HepG2 (cell line): ENCODE measurements around the gene CKS2. TPM values are rescaled to one million over a fixed set of nuclear protein-coding genes. Genes with fewer than 3 reads are reported as not detected.

Experiments used
- ATAC-seq: fragments of 200-7000 bp; cut with Tn5 transposase; 3 replicates; pipeline ENCODE4 v1.9.1; 2020; ENCODE audit warnings: mild to moderate bottlenecking, moderate library complexity
- Bru-seq: library from RNA; stranded (reverse); fragments of 400-500 nt; gene quantifications from one replicate; lab custom pipeline; 2021; lab: Mats Ljungman, UMichigan
- BruChase-seq, 2 experiments: library from RNA; stranded (reverse); fragments of 400-500 nt; gene quantifications; one replicate each; lab custom pipeline; 2021; lab: Mats Ljungman, UMichigan
- BruUV-seq: library from RNA; stranded (reverse); fragments of 400-500 nt; replicated peaks from 2 replicates; lab custom pipeline; 2021; lab: Mats Ljungman, UMichigan
- CTCF ChIA-PET: fragments of 300-600 bp; formaldehyde crosslinking; extraction: SDS; loops from one replicate; lab custom pipeline; 2021; ENCODE audit warnings: low total read pairs, inconsistent platforms, low intra/inter-chr PET ratio; lab: Yijun Ruan, JAX
- POLR2A ChIA-PET: fragments of 350-600 bp; sonication (Branson Sonifier 250); formaldehyde crosslinking; loops from one replicate; lab custom pipeline; 2020; ENCODE audit warnings: antibody characterized with exemption, inconsistent platforms; lab: Yijun Ruan, JAX
- DNase-seq: peaks from one replicate; pipeline ENCODE4 v3.0.0-alpha.2; 2015; ENCODE audit warnings: low spot score
- FAIRE-seq: peaks from 3 replicates; lab custom pipeline; 2011; peaks lifted over from hg19 to GRCh38; lab: Jason Lieb, UNC
- H2AFZ ChIP-seq: one replicate; pipeline ENCODE4 v1.6.1; 2011; ENCODE audit warnings: low read length, inconsistent platforms
- H3K27ac ChIP-seq: fragments of 300-600 bp; 3 replicates; pipeline ENCODE4 v1.8.0; 2011; ENCODE audit warnings: mixed run types, mild to moderate bottlenecking, mixed read lengths, low read length, inconsistent platforms; ENCODE audit not compliant: insufficient read depth; ENCODE audit errors: extremely low read length
- H3K27me3 ChIP-seq, 2 experiments: fragments of 200-600 bp in 1 of 2; 2 replicates in 1 of 2; 3 replicates in 1 of 2; pipeline versions ENCODE4 v1.6.0 to v1.8.0; 2011; ENCODE audit warnings: low read length in 2 of 2, mild to moderate bottlenecking in 2 of 2, moderate library complexity in 2 of 2, inconsistent platforms in 1 of 2; ENCODE audit not compliant: insufficient read depth in 2 of 2, control insufficient read depth in 1 of 2
- H3K36me3 ChIP-seq, 2 experiments: fragments of 200-600 bp in 1 of 2; replicated peaks in 1 of 2; 2 replicates in 1 of 2; 3 replicates in 1 of 2; pipeline versions ENCODE4 v1.5.1 to v1.8.0; 2011; ENCODE audit warnings: low read length in 2 of 2, inconsistent platforms in 1 of 2; ENCODE audit not compliant: insufficient read depth in 2 of 2, control insufficient read depth in 1 of 2
- H3K4me1 ChIP-seq: 2 replicates; pipeline ENCODE4 v1.5.1; 2012; ENCODE audit warnings: low read length, inconsistent platforms; ENCODE audit not compliant: insufficient read depth
- H3K4me2 ChIP-seq: 2 replicates; pipeline ENCODE4 v1.6.0; 2011; ENCODE audit warnings: low read depth, low read length, inconsistent platforms
- H3K4me3 ChIP-seq, 3 experiments: fragments of 200-600 bp in 1 of 3; sonication (generic), shearing (Covaris generic) in 1 of 3; replicated peaks in 1 of 3; 2 replicates each; pipeline ENCODE4 v1.5.1; 2011 to 2016; ENCODE audit warnings: low read length in 3 of 3, inconsistent platforms in 2 of 3, low read depth in 2 of 3, mild to moderate bottlenecking in 2 of 3, control low read depth in 1 of 3, mixed read lengths in 1 of 3; ENCODE audit not compliant: insufficient read depth in 1 of 3
- H3K79me2 ChIP-seq: one replicate; pipeline ENCODE4 v1.6.1; 2011; ENCODE audit warnings: low read length, inconsistent platforms; ENCODE audit not compliant: insufficient read depth
- H3K9ac ChIP-seq: 2 replicates; pipeline ENCODE4 v1.6.0; 2011; ENCODE audit warnings: mild to moderate bottlenecking, low read depth, low read length, inconsistent platforms; ENCODE audit not compliant: insufficient read depth
- H3K9me3 ChIP-seq: 2 replicates; pipeline ENCODE4 v1.5.1; 2012; ENCODE audit warnings: mild to moderate bottlenecking, low read length
- H4K20me1 ChIP-seq: 2 replicates; pipeline ENCODE4 v1.6.0; 2011; ENCODE audit warnings: inconsistent platforms, mild to moderate bottlenecking, low read length, moderate library complexity; ENCODE audit not compliant: insufficient read depth
- ETV6 ChIP-seq: sonication (generic); formaldehyde crosslinking; conservative IDR thresholded peaks from 2 replicates; pipeline ENCODE4 v1.4.0; 2020; ENCODE audit warnings: missing genetic modification reagents
- MTF2 ChIP-seq: sonication (generic); formaldehyde crosslinking; IDR thresholded peaks from 2 replicates; pipeline ENCODE4 v1.5.0; 2020; ENCODE audit warnings: missing genetic modification reagents, borderline replicate concordance
- NFYB ChIP-seq: sonication (generic); formaldehyde crosslinking; IDR thresholded peaks from 2 replicates; pipeline ENCODE4 v1.4.0; 2020; ENCODE audit warnings: missing genetic modification reagents
- NONO ChIP-seq, 2 experiments: fragments of 450-650 bp in 1 of 2; sonication (generic) in 1 of 2; formaldehyde crosslinking in 1 of 2; IDR thresholded peaks in 1 of 2; conservative IDR thresholded peaks in 1 of 2; 2 replicates each; pipeline versions ENCODE4 v1.6.1 to v1.8.0; 2017 to 2022; ENCODE audit warnings: mild to moderate bottlenecking in 1 of 2, missing genetic modification reagents in 1 of 2, moderate library complexity in 1 of 2
- POGK ChIP-seq: sonication (generic); formaldehyde crosslinking; conservative IDR thresholded peaks from 2 replicates; pipeline ENCODE4 v1.8.0; 2022; ENCODE audit warnings: mild to moderate bottlenecking, moderate library complexity, missing genetic modification reagents
- SMAD1 ChIP-seq: sonication (generic); formaldehyde crosslinking; IDR thresholded peaks from 2 replicates; pipeline ENCODE4 v1.4.0; 2020; ENCODE audit warnings: missing genetic modification reagents, low read depth, mild to moderate bottlenecking, borderline replicate concordance
- SPEN ChIP-seq: sonication (generic); formaldehyde crosslinking; IDR thresholded peaks from 2 replicates; pipeline ENCODE4 v1.5.1; 2020; ENCODE audit warnings: low read depth, mild to moderate bottlenecking, missing genetic modification reagents
- ZFX ChIP-seq: sonication (generic); formaldehyde crosslinking; IDR thresholded peaks from 2 replicates; pipeline ENCODE4 v1.4.0; 2020; ENCODE audit warnings: mild to moderate bottlenecking, low read depth, missing genetic modification reagents, moderate library complexity
- ZNF432 ChIP-seq: sonication (generic); formaldehyde crosslinking; IDR thresholded peaks from 2 replicates; pipeline ENCODE4 v1.5.0; 2020; ENCODE audit warnings: missing genetic modification reagents, mild to moderate bottlenecking, borderline replicate concordance
- ZNF501 ChIP-seq: sonication (generic); formaldehyde crosslinking; IDR thresholded peaks from 2 replicates; pipeline ENCODE4 v1.5.1; 2020; ENCODE audit warnings: mild to moderate bottlenecking, moderate library complexity, missing genetic modification reagents
- ZNF562 ChIP-seq: sonication (generic); formaldehyde crosslinking; IDR thresholded peaks from 2 replicates; pipeline ENCODE4 v1.8.0; 2022; ENCODE audit warnings: missing genetic modification reagents, borderline replicate concordance
- WGBS: methylation state at CpG from one replicate; pipeline ENCODE4 v1.1.6; 2017; ENCODE audit warnings: low lambda C conversion rate; 5-methylcytosine and 5-hydroxymethylcytosine counted together
- in situ Hi-C: cut with HindIII; loops from 2 replicates; pipeline ENCODE4 v1.10.0; 2017; ENCODE audit warnings: low pct_unique_long_range_greater_than_20kb; ENCODE audit not compliant: extremely low pct_ligation_motif_present
- intact Hi-C: fragments of 100-400 bp; cut with micrococcal nuclease; formaldehyde crosslinking; loops from one replicate; pipeline ENCODE4 v1.10.0; 2022; ENCODE audit not compliant: unreplicated experiment
- long read RNA-seq, 2 experiments: library from RNA in 1 of 2; library from polyadenylated mRNA in 1 of 2; stranded (forward) in 1 of 2; unstranded in 1 of 2; transcript quantifications; one replicate each; pipeline ENCODE4 v2.0.0, GENCODE V29; 2019 to 2022
- polyA minus RNA-seq, 3 experiments: library from RNA; depleted of rRNA, polyadenylated mRNA; stranded (reverse); fragments of >200 nt; gene quantifications; 2 replicates each; pipeline ENCODE4 v1.2.3, GENCODE V29; 2011; ENCODE audit warnings: low replicate concordance in 1 of 3
- polyA plus RNA-seq, 8 experiments: library from polyadenylated mRNA; depleted of rRNA in 3 of 8; stranded (reverse) in 7 of 8; unstranded in 1 of 8; fragments of >200 nt; fragmentation: Illumina TruSeq in 4 of 8; extraction: Trizol in 4 of 8; gene quantifications; 2 replicates each; pipeline versions ENCODE4 v1.2.1 to v1.2.3, GENCODE V29; 2011 to 2016; ENCODE audit warnings: low read depth in 4 of 8, missing spikeins in 1 of 8, mixed read lengths in 1 of 8; ENCODE audit not compliant: insufficient read depth in 1 of 8
- total RNA-seq, 5 experiments: library from RNA; depleted of rRNA; stranded (reverse); fragments of >200 nt; fragmentation: Illumina TruSeq; extraction: Trizol; gene quantifications; 2 replicates each; pipeline ENCODE4 v1.2.3, GENCODE V29; 2016; ENCODE audit warnings: low read depth in 1 of 5
- TF ChIP-seq, protein P1 (sequence below): sonication (generic); formaldehyde crosslinking; IDR thresholded peaks from 2 replicates; pipeline ENCODE4 v1.4.0; 2020; ENCODE audit warnings: missing genetic modification reagents

The CKS2 gene
- total RNA-seq (2016; rRNA removed; fragmentation: Illumina TruSeq; extraction: Trizol) = 317 and 498 TPM in 2 replicates
- 202 and 209 TPM in 2 replicates for total RNA-seq (2016; cell fraction: cytosol; rRNA removed; fragmentation: Illumina TruSeq; extraction: Trizol; ENCODE audit: low read depth)
- 319 and 528 TPM in 2 replicates for total RNA-seq (2016; cell fraction: insoluble cytoplasmic fraction; rRNA removed; fragmentation: Illumina TruSeq; extraction: Trizol)
- total RNA-seq (2016; cell fraction: membrane; rRNA removed; fragmentation: Illumina TruSeq; extraction: Trizol) = 159 TPM in 2 replicates
- total RNA-seq (2016; cell fraction: nucleus; rRNA removed; fragmentation: Illumina TruSeq; extraction: Trizol) = 121 and 124 TPM in 2 replicates
- polyA plus RNA-seq (2011; rRNA removed) = 151 and 251 TPM in 2 replicates
- polyA plus RNA-seq (2011; cell fraction: cytosol; rRNA removed) = 262 and 383 TPM in 2 replicates
- 75.2 and 95.2 TPM in 2 replicates for polyA plus RNA-seq (2011; cell fraction: nucleus; rRNA removed)
- 170 and 179 TPM in 2 replicates for polyA plus RNA-seq (2012)
- polyA plus RNA-seq (2016; cell fraction: cytosol; fragmentation: Illumina TruSeq; extraction: Trizol; ENCODE audit: low read depth) = 102 and 110 TPM in 2 replicates
- 534 and 617 TPM in 2 replicates for polyA plus RNA-seq (2016; cell fraction: insoluble cytoplasmic fraction; fragmentation: Illumina TruSeq; extraction: Trizol; ENCODE audit: low read depth)
- 117 and 124 TPM in 2 replicates for polyA plus RNA-seq (2016; cell fraction: membrane; fragmentation: Illumina TruSeq; extraction: Trizol; ENCODE audit: low read depth)
- 190 and 193 TPM in 2 replicates for polyA plus RNA-seq (2016; cell fraction: nucleus; fragmentation: Illumina TruSeq; extraction: Trizol; ENCODE audit: insufficient read depth, low read depth)
- 158 and 427 TPM in 2 replicates for polyA minus RNA-seq (2011; rRNA and poly(A)+ RNA removed; ENCODE audit: low replicate concordance)
- polyA minus RNA-seq (2011; cell fraction: cytosol; rRNA and poly(A)+ RNA removed) = 55.3 and 63.5 TPM in 2 replicates
- 22.9 and 24.1 TPM in 2 replicates for polyA minus RNA-seq (2011; cell fraction: nucleus; rRNA and poly(A)+ RNA removed)
- Bru-seq, nascent RNA = percentile 98 among the genes with signal in this experiment
- BruChase-seq, experiment 1, labeled RNA remaining after a 6-hour chase = percentile 96 among the genes with signal in this experiment
- percentile 98 among the genes with signal in this experiment for BruChase-seq, experiment 2, labeled RNA remaining after a 2-hour chase
- long read RNA-seq, experiment 1, transcript CKS2-201 (3 exons, 613 nt) = major isoform, 170 of 175 reads
- long read RNA-seq, experiment 1, partial matches to known transcripts = 5 of 175 reads
- long read RNA-seq, experiment 1, other reads (novel, unspliced or antisense) = 0 of 175 reads
- long read RNA-seq, experiment 2, transcript CKS2-201 (3 exons, 613 nt) = major isoform, 96 of 115 reads
- long read RNA-seq, experiment 2, partial matches to known transcripts = 16 of 115 reads
- long read RNA-seq, experiment 2, other reads (novel, unspliced or antisense) = 3 of 115 reads

DNA sequence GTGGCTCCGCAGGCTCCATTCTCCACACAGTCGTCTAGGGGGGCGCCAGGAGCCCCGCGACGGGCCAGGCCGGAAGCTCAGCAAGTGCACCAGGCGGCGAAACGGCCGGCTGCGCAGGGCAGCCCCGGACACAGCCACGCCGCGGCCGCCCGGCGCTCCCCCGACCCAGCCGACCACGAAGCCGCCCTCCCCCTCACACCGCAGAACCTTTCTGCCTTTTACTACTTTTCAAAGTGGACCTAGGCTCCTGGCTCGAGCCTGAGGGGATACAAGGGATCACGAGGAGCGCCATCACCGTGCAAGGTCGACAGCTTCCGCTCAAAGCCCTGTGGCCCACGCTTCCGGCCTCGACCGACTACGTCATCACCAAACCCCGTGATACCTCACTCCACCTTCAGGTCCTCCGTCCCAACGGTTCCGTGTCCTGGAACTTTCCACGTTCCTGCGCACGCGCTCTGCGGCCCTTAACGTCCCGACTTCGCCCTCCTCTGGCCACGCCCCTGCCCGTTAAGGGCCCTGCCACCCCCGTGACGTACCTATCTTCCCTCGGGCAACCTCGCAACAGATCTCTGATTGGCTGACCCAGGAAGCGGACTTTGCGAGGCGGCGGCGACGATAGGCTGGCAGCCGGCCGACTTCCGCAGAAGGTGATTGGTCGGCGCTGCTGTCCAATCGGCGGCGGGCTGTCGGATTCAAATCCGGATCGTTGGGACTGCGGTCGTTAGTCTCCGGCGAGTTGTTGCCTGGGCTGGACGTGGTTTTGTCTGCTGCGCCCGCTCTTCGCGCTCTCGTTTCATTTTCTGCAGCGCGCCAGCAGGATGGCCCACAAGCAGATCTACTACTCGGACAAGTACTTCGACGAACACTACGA lies at the start of gene CKS2:
Gene CKS2 (plus strand): TSS at position 721 of the 871 bp plus-strand sequence. CDS start 98 bp downstream, at position 819.
- Histone ChIP-seq H3K4me2 (peak within 1 kb of the TSS; percentile 89), H3K9me3 (no peaks in the 10 kb centered on the region), H3K27ac (peak within 1 kb of the TSS; percentile 96), H3K4me1 (peaks cover 35% of the 10 kb centered on the region), H4K20me1 (peaks cover 28% of the 10 kb centered on the region), H3K36me3 (peaks cover 0 to 11% of the 10 kb centered on the region in 2 experiments; a peak in 1 of 5 replicates), H3K9ac (peak within 1 kb of the TSS; percentile 97), H2AFZ (no peak within 1 kb of the TSS), H3K79me2 (peaks cover 52% of the 10 kb centered on the region), H3K4me3 (peak within 1 kb of the TSS; percentile 88 to 94 (median 88)), H3K27me3 (no peaks in the 10 kb centered on the region; a peak in 1 of 5 replicates)
- in situ Hi-C loops = loop anchor here (10.0 kb wide), 1 partner anchor 244 kb away; no protein-coding TSS in a partner anchor
- no TSS peak for BruUV-seq
- FAIRE-seq = peak; percentile 95
- intact Hi-C loops = no loop called here
- POLR2A ChIA-PET = interaction anchor here (0.8 to 2.7 kb wide), 10 partner anchors 8 to 254 kb away, joined by 3 to 17 read pairs (median 4); partner anchors contain the start of gene SECISBP2
- CTCF ChIA-PET = no interaction called here
- 0% methylated on average over 14 of the region's 86 CpGs for WGBS
- peak; percentile 99 for DNase-seq
- ATAC-seq = peak; percentile 91
- TF ChIP-seq NONO (IDR thresholded peaks at IDR 0.05) = no peak
- TF ChIP-seq NONO (CRISPR knock-in tag; conservative IDR thresholded peaks at IDR 0.05) = peak; percentile 89
- peak; percentile 69; the same call in 1 of the 2 replicates for TF ChIP-seq SPEN (CRISPR knock-in tag)
- TF ChIP-seq, protein P1, sequence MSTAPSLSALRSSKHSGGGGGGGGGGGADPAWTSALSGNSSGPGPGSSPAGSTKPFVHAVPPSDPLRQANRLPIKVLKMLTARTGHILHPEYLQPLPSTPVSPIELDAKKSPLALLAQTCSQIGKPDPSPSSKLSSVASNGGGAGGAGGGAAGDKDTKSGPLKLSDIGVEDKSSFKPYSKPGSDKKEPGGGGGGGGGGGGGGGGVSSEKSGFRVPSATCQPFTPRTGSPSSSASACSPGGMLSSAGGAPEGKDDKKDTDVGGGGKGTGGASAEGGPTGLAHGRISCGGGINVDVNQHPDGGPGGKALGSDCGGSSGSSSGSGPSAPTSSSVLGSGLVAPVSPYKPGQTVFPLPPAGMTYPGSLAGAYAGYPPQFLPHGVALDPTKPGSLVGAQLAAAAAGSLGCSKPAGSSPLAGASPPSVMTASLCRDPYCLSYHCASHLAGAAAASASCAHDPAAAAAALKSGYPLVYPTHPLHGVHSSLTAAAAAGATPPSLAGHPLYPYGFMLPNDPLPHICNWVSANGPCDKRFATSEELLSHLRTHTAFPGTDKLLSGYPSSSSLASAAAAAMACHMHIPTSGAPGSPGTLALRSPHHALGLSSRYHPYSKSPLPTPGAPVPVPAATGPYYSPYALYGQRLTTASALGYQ = 0 out of 2 replicates have a peak, but pooled peaks have one; percentile 42
- TF ChIP-seq SMAD1 (CRISPR knock-in tag) = no peak
- TF ChIP-seq ZNF562 = no peak
- peak; percentile 96 for TF ChIP-seq NFYB (CRISPR knock-in tag)
- TF ChIP-seq ETV6 (CRISPR knock-in tag) = no peak; the same call in 1 of the 2 replicates
- TF ChIP-seq MTF2 (CRISPR knock-in tag) = 0 out of 2 replicates have a peak, but pooled peaks have one; percentile 83
- TF ChIP-seq ZFX = peak; percentile 95
- TF ChIP-seq ZNF432 (CRISPR knock-in tag) = no peak
- peak; percentile 86 for TF ChIP-seq POGK (CRISPR knock-in tag)
- TF ChIP-seq ZNF501 (CRISPR knock-in tag) = peak; percentile 55
